GM19452 (cell line): ENCODE measurements around the gene MINDY2.
"Not testable (repeated sequence)": the region's sequence is repeated elsewhere in the genome, so short reads cannot be mapped to it uniquely, and the experiment has no call there.

Experiments used
- ATAC-seq: cut with Tn5 transposase; IDR thresholded peaks from one replicate; pipeline ENCODE4 v1.9.1; 2021; ENCODE audit not compliant: unreplicated experiment

The MINDY2 gene

DNA sequence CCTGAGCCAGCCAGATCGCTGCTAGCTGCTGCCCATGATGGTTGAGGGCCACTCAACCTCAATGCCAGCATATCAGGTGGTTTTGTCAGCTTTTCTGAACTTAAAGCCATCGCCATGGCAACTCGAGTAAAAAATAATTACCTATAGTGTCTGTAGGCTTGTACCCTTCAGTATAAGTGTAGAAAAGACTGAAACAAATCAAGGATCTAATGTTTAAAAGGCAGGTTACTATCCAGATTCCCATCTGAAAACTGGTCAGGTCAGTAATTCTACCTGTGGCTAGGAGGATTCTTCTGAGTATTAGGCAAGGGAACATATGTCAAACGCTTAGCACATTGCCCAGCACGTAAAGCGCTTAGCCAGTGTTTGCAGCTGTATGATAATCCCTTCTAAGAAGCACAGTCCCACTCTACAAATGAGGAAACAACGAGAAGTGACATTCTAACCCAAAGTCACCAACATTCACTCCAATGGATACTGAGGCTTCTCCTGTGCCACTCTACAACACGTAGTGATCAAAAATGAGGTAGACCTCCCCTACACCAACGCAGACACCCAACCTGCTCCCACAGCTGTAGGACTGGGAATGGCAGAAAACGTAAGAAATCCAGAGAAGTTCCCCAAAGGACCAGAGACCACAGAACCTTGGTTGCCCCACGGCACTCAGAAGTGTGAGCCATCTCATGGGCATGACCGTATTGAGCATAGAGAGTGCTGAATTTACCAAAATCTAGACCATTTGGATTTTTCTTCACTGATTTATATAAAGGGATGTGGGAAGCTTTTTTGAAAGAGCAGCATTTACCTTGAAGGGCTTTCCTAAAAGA is 107.1 kb downstream of the MINDY2 start:
- no peak for ATAC-seq

GRCh38 chr15:58880320-58880719 is 109.2 kb downstream of the MINDY2 start:
- no peak for ATAC-seq

GRCh38 chr15:58882243-58882642 is 111.1 kb downstream of the MINDY2 start:
- ATAC-seq: no peak

- not testable (repeated sequence) for ATAC-seq
Observed at GRCh38 chr15:58883926-58884325, 112.8 kb downstream of the MINDY2 start.

GRCh38 chr15:58886921-58887320 is 115.8 kb downstream of the MINDY2 start:
- ATAC-seq: no peak

DNA sequence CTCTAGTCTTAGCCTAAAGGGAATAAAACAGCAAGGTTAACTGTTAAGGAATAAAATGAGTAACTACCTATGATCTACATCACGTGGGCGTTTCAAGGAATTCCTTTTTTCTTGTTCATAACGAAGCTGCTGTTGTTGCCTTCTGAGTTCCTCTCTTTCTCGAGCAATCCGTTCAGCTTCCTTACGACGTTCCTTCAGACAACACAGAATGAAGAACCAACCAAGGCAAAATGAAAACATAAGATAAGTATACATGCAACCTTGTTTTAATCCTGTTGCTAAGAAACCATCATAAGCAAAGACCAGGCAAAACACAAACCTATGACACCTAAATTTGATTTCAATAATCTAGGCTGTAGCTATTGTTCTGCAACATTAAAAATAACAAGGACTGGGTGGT is 118.3 kb downstream of the MINDY2 start:
- ATAC-seq: no peak

- ATAC-seq: no peak
Observed at GRCh38 chr15:58898150-58898680, 127.1 kb downstream of the MINDY2 start.

DNA sequence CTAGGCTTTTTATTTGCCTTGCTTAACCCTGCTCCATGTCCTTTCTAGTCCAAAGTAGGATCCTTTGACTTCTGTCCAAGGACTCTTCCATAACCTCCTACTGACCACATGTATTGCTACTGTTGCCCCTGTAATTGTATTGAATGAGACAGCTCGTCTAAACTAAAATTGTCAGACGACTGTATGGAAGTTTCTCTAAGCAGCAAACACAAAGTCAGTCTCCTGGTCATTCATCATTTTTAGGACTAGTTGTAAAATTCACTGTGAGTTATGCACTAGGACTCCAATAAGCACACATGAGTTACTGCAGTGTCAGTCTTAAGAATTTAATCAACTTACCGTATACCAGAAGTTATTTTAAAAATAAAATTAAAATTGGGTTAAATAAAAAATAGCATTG is 129.5 kb downstream of the MINDY2 start:
- no peak for ATAC-seq

DNA sequence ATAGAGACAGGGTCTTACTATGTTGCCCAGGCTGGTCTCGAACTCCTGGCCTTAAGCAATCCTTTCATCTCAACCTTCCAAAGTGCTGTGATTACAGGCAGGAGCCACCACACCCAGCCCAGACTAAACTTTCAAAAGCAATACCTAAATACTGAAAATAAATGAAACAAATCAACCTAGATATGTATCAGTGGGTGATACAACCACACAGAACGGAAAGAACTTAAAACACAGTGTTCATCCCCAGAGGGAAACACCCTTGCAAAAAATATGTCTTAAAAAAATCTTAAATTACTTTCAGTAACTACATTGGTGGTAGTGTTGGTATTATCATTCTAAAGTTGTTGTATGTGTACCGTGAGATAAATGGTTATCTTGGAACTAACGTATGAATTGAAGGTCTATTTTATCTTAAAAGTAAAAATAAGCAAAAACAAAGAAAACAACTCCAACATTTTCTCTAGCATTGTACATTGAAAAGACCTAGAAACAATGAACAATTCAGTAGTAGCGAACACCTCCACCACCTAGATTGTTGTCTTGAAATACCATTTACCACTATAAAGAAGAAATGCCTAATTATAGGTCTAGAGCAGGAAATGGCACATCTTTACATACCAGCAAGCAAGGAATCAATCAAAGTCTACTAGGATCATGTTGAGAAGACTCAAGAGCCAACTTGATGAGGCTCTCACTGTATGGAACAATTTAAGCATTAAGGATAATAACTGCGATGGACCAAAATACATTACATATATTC is 137.6 kb downstream of the MINDY2 start:
- no peak for ATAC-seq

- no peak for ATAC-seq
Observed at GRCh38 chr15:58909616-58910015, 138.5 kb downstream of the MINDY2 start.

GRCh38 chr15:58910456-58910855 is 139.4 kb downstream of the MINDY2 start:
- ATAC-seq: no peak
